Stimulated activated CD8-positive, alpha-beta memory T cell treated with anti-CD3 and anti-CD28 coated beads, Interleukin-2, amount 100 ng/mL, for 1 hour (primary cell): Measurements from ENCODE around the gene PRPF31.

Source experiments
- DNase-seq, 2 donors: peaks; one replicate each; pipeline ENCODE4 v3.0.0-alpha.2; 2020; ENCODE audit warnings: low read depth in 2 of 2

Gene PRPF31

GRCh38 chr19:54107876-54108490 lies 7.6 kb upstream of the PRPF31 start:
- DNase-seq, result no peak

- DNase-seq, result no peak
Observed at GRCh38 chr19:54108496-54108895, 7.1 kb upstream of the PRPF31 start.

- DNase-seq, result no peak
Observed at GRCh38 chr19:54109651-54110050, 5.9 kb upstream of the PRPF31 start.

GRCh38 chr19:54114340-54115108 lies 1.0 kb upstream of the PRPF31 start:
- DNase-seq, result no peak

GRCh38 chr19:54121259-54121658 lies 5.7 kb downstream of the PRPF31 start:
- DNase-seq, result no peak

GRCh38 chr19:54123682-54124081 lies 8.1 kb downstream of the PRPF31 start:
- no peak for DNase-seq

- no peak for DNase-seq
Observed at GRCh38 chr19:54124393-54124792, 8.8 kb downstream of the PRPF31 start.

GRCh38 chr19:54125713-54126112 lies 10.2 kb downstream of the PRPF31 start:
- DNase-seq, result no peak

- no peak for DNase-seq
Observed at GRCh38 chr19:54127688-54128440, 12.3 kb downstream of the PRPF31 start.

- DNase-seq, result no peak
Observed at GRCh38 chr19:54128441-54128725, 12.8 kb downstream of the PRPF31 start.

- DNase-seq, result no peak
Observed at GRCh38 chr19:54128796-54129616, 13.5 kb downstream of the PRPF31 start.

GRCh38 chr19:54129617-54129996 lies 14.1 kb downstream of the PRPF31 start:
- DNase-seq, result no peak

GRCh38 chr19:54133312-54133956 lies 17.9 kb downstream of the PRPF31 start:
- DNase-seq, result no peak

GRCh38 chr19:54133957-54134590 lies 18.5 kb downstream of the PRPF31 start:
- no peak for DNase-seq

GRCh38 chr19:54136086-54136863 lies 20.7 kb downstream of the PRPF31 start:
- no peak for DNase-seq

GRCh38 chr19:54136864-54137698 lies 21.5 kb downstream of the PRPF31 start:
- DNase-seq, result peak; percentile 97 to 98

GRCh38 chr19:54137699-54138488 lies 22.3 kb downstream of the PRPF31 start, which contains the start of gene CNOT3:
Gene CNOT3 (plus strand): TSS chr19:54137762. CDS start chr19:54142979, 5,217 bp downstream.
- DNase-seq, result no peak

- DNase-seq, result no peak
Observed at GRCh38 chr19:54138489-54139256, 23.1 kb downstream of the PRPF31 start.
